HG03469 (cell line): ENCODE measurements around the gene RNF152.
"Not testable (repeated sequence)": the region's sequence is repeated elsewhere in the genome, so short reads cannot be mapped to it uniquely, and the experiment has no call there.

Experiments
- ATAC-seq: cut with Tn5 transposase; IDR thresholded peaks from one replicate; pipeline ENCODE4 v1.9.1; 2021; ENCODE audit warnings: mild to moderate bottlenecking, moderate library complexity, moderate number of reproducible peaks; ENCODE audit not compliant: unreplicated experiment

The RNF152 gene

DNA sequence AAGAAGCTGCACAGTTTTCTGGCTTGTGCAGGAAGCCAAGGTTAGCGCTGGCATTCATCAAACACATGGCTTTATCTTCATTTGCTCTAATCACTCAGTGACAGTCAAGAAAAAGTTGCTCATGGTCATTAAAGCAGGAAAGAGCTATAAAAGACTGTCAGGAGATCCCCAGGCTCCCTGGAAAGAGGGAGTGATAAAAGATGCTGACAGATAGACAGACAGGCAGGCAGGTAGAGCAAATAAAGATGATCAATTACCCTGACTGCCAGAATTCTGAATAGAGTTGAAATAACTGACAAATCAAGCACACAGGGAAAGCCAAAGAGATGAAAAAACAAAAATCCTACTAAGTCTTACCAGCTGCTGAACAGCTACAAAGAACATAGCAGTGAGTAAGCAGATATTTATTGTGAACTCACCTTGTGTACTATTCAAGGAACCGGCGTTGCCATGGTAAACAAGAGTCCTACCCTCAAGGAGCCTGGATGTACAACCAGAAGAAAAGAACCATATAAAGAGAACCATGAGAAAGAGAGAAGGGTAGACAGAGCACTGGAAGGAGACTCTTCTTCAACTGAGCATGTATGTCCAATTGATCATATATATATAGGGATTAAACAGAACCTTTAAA lies 68.0 kb downstream of the RNF152 start:
- ATAC-seq, result no peak

DNA sequence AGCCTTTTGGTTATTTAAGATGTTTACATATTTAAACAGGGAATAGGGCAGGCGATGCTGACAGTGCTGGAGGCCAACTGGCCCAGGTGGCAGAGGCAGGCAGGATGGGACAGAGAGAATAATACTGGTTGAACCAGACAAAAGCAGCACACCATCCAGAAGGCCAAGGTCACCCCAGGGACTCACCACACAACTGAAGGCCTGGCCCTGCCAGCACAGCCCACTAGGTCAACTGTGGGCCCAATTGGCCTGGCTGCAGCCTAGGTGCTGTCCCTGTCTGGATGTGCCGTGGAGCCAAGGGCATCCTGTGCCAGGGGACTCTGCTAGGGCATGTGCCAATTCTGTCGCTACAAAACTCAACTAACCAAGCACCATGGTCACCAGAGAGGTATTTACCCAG lies 69.2 kb downstream of the RNF152 start:
- ATAC-seq, result no peak

DNA sequence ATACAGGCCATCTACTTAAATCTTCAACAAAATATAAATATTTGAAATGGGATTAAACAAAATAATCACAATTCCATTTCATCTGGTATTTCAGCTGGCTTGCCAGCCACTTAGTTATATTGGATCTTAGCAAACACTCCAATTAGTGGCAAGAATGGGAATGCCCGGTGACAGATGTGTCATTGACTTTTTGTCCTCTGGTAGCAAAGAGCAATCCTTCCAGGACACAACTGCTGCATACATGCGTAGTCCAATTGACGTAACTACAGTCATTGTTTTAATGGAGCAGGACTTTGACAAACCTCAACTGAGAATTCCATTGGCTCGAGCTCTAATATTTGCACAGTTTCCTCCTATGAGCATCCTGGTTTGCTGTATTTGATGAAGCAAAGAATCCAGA lies 69.9 kb downstream of the RNF152 start:
- ATAC-seq, result no peak

DNA sequence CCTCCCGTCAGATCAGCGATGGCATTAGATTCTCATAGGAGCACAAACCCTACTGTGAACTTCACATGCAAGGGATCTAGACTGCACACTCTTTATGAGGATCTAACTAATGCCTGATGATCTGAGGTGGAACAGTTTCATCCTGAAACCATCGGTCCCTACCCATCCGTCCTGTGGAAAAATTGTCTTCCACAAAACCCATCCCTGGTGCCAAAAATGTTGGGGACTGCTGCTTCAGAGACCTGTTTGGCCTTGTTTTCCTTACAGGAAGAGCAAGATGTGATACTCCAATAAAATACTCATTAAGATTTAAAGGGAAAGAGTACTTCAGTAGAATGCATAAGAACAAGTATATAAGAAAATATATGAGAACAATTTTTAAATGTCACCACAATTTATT lies 71.1 kb downstream of the RNF152 start:
- ATAC-seq, result no peak

DNA sequence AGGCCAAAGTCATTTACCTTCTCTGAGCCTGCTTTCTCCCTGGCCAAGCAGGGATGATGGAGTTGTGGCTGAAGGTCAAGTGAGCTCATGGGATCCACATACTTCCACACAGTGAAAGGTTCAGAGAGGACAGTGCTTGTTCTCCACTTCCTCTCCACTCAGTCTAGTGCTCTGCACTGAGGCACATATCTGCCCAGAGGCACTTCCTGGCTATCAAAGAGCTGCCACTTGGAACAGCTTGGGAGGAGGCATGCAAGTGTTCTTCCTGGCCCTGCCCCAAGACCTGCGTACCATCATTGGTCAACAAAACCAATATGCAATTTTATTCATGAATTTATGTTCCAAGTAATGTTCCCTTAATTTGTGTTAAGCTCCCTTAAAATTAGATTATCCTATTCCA lies 71.9 kb downstream of the RNF152 start:
- no peak for ATAC-seq

- no peak for ATAC-seq
These were observed 75.7 kb downstream of the RNF152 start for GRCh38 chr18:61817086-61817485.

- ATAC-seq, result no peak
These were observed 76.8 kb downstream of the RNF152 start for GRCh38 chr18:61815885-61816470.

GRCh38 chr18:61808286-61808685 lies 84.5 kb downstream of the RNF152 start:
- ATAC-seq, result no peak

DNA sequence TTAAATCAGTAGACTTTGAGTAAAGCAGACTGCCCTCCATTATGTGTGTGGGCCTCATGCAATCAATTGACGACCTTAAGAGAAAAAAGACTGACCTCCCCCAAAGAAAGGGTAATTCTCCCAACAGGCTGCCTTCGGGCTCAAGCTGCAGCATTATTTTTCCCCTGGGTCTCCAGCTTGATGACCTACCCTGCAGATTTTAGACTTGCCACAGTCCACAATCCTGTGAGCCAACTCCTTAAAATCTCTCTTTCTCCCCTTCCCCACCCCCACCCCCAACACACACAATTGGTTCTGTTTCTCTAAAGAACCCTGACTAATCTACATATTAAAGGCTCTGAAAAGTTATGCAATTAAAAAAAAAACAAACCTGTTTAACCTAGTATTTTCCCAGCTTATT lies 89.4 kb downstream of the RNF152 start:
- no peak for ATAC-seq

GRCh38 chr18:61797696-61798590 lies 94.9 kb downstream of the RNF152 start:
- ATAC-seq, result no peak

DNA sequence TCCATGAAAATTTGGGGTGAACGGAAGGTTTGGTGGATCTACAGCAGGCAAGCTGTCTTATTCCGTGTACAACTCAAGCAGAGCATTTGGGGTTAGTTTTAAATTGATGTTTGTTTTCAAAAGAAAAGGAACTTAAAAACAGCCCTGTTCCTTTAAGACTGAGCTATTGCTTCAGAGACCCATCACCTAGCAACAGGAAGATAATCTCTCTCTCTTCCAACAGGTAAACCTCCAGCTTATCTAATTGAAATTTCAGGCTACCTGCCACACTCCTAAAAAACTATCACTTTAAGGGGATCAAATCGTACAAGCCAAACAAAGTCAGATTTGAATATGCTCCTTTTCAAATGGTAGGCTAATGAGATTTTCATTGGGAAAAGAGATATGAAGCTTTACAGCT lies 101.8 kb downstream of the RNF152 start:
- ATAC-seq, result no peak

DNA sequence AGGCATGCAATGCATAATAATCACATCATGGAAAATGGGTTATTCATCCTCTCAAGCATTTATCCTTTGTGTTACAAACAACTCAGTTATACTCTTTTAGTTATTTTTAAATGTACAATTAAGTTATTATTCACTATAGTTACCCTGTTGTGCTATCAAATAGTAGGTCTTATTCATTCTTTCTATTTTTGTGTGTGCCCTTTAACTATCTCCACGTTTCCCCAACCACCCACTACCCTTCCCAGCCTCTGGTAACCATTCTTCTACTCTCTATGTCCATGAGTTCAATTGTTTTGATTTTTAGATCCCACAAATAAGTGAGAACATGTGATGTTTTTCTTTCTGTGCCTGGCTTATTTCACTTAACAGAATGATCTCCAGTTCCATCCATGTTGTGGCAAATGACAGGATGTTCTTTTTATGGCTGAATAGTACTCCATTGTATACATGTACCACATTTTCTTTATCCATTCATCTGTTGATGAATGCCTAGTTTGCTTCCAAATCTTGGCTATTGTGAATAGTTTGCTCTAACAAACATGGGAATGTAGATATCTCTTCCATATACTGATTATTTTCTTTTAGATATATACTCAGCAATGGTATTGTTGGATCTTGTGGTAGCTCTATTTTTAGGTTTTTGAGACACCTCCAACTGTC lies 105.7 kb downstream of the RNF152 start:
- not testable (repeated sequence) for ATAC-seq

DNA sequence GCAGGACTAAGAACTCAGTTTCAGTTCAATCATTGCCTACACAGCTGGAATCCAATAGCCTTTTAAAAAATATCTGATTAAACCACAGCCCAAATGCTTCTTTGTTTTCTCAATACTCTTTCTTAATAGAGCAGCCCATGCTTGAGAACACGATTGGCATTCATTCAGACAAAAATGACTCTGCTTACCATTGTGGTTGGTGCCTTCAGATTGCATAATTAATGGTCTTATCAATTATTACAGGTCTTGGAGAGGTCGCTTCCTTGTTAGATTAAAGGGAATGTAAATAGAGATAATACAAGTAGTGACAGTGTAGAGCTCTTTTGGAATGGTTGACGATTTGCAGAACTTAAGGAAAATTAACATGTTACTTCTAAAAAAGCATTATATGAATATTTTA lies 107.2 kb downstream of the RNF152 start:
- ATAC-seq, result no peak

DNA sequence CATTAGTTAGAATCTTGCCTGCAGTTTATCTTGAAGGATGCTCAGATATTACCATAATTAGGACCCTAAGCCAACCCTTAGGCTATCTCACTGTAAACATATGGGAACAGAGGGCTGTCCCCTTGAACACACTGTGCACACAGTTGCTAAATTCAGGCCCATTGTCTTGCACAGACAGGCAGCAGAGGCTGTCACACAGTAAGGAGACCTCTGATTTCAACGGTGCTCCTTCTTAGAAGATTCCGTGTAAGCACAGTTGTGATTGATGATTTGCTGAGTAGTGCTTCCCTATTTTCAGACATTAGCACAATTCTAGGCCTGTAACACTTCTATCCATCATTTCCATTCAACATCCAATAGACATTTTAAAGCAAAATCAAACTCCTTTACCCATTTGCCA lies 108.0 kb downstream of the RNF152 start:
- ATAC-seq, result no peak

GRCh38 chr18:61782545-61782944 lies 110.3 kb downstream of the RNF152 start:
- no peak for ATAC-seq

GRCh38 chr18:61776201-61776600 lies 116.6 kb downstream of the RNF152 start:
- ATAC-seq, result not testable (repeated sequence)

GRCh38 chr18:61774846-61775245 lies 118.0 kb downstream of the RNF152 start:
- no peak for ATAC-seq

GRCh38 chr18:61772293-61772848 lies 120.4 kb downstream of the RNF152 start:
- no peak for ATAC-seq

- ATAC-seq, result no peak
These were observed 120.9 kb downstream of the RNF152 start for GRCh38 chr18:61771861-61772260.

DNA sequence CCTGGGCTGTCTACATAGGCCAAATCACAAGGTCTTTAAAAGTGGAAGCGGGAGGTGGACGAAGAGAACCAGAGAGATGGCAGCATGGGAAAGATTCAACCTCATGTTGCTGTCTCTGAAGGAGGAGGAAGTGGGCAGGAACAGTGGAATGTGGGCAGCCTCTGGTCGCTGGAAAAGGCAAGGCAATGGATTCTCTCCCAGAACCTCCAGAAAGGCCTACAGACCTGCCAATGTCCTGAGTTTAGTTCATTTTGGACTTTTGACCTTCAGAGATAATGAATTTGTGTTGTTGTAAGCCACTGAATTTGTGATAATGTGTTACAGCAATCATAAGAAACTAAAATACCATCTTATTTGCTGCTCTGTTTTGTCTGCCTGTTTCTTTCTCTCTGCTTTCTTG lies 122.5 kb downstream of the RNF152 start:
- ATAC-seq, result no peak

DNA sequence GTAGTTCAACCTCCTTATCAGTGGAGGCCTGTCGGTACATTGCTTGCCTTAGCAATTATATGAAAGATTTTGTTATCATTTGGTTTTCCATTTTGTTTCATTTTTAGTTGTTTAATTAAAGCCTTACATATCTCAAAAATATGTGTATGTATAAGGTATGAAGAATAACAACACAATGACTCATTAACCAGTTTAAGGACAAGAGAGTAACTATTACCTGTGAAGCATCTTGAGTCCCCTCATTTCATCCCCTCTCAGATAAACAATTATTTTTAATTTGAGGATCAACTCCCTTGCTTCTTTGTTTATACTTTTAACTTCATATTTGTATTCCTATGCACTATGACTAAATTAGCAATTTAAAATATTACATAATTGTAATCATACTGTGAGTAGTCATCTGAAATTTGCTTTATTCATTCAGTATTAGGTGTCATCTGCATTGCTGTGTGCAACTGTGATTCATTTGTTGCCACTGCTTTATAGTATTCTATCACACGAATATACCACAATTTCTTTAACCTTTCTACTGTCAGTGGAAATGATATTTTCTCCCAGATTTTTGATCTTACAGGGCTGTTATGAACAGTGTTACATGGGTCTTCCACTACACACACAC lies 126.4 kb downstream of the RNF152 start:
- no peak for ATAC-seq
